Mesendoderm (in vitro differentiated cells): Measurements from ENCODE around the gene THAP12.
A peak's percentile ranks its signal among the peaks of the same experiment; 100 is the strongest.
"Not testable (repeated sequence)": the region's sequence is repeated elsewhere in the genome, so short reads cannot be mapped to it uniquely, and the experiment has no call there.

Source experiments
- DNase-seq: peaks from one replicate; pipeline ENCODE4 v3.0.0; 2013
- H2AK5ac ChIP-seq: 2 replicates; pipeline ENCODE4 v1.6.1; 2013; ENCODE audit warnings: low read length, inconsistent platforms
- H2BK120ac ChIP-seq: 2 replicates; pipeline ENCODE4 v1.6.1; 2013; ENCODE audit warnings: low read depth, mild to moderate bottlenecking, low read length, moderate library complexity, mixed read lengths
- H2BK15ac ChIP-seq: replicated peaks from 2 replicates; pipeline ENCODE4 v1.6.1; 2013; ENCODE audit warnings: low read depth, mild to moderate bottlenecking, moderate library complexity
- H2BK5ac ChIP-seq: 2 replicates; pipeline ENCODE4 v1.6.1; 2013; ENCODE audit warnings: low read length, inconsistent platforms
- H3K18ac ChIP-seq: 2 replicates; pipeline ENCODE4 v1.6.1; 2013; ENCODE audit warnings: mild to moderate bottlenecking, low read length, mixed read lengths
- H3K23ac ChIP-seq: one replicate; pipeline ENCODE4 v1.6.1; 2013; ENCODE audit warnings: low read length
- H3K27ac ChIP-seq: 2 replicates; pipeline ENCODE4 v1.5.1; 2013; ENCODE audit warnings: low read depth, mild to moderate bottlenecking, inconsistent platforms, low read length, moderate library complexity
- H3K27me3 ChIP-seq: 2 replicates; pipeline ENCODE4 v1.6.1; 2013; ENCODE audit warnings: low read length, control low read depth, mild to moderate bottlenecking, inconsistent platforms; ENCODE audit not compliant: insufficient read depth, poor library complexity
- H3K36me3 ChIP-seq: 2 replicates; pipeline ENCODE4 v1.6.1; 2013; ENCODE audit warnings: low read length, inconsistent platforms; ENCODE audit not compliant: control insufficient read depth, insufficient read depth
- H3K4ac ChIP-seq: one replicate; pipeline ENCODE4 v1.6.1; 2013; ENCODE audit warnings: low read depth, mild to moderate bottlenecking, low read length, moderate library complexity
- H3K4me1 ChIP-seq: 2 replicates; pipeline ENCODE4 v1.6.1; 2013; ENCODE audit warnings: low read depth, low read length, inconsistent platforms; ENCODE audit not compliant: control insufficient read depth
- H3K4me2 ChIP-seq: 2 replicates; pipeline ENCODE4 v1.6.1; 2013; ENCODE audit warnings: low read length
- H3K4me3 ChIP-seq: 2 replicates; pipeline ENCODE4 v1.5.1; 2013; ENCODE audit warnings: mild to moderate bottlenecking, low read length
- H3K56ac ChIP-seq: one replicate; pipeline ENCODE4 v1.6.1; 2013; ENCODE audit warnings: low read length
- H3K79me1 ChIP-seq: 2 replicates; pipeline ENCODE4 v1.6.1; 2013; ENCODE audit warnings: low read length, inconsistent platforms
- H3K79me2 ChIP-seq: 2 replicates; pipeline ENCODE4 v1.6.1; 2013; ENCODE audit warnings: mild to moderate bottlenecking, low read length; ENCODE audit not compliant: control insufficient read depth, insufficient read depth
- H3K9ac ChIP-seq: 2 replicates; pipeline ENCODE4 v1.6.1; 2013; ENCODE audit warnings: low read length, inconsistent platforms
- H4K5ac ChIP-seq: one replicate; pipeline ENCODE4 v1.6.1; 2013; ENCODE audit warnings: low read length
- H4K8ac ChIP-seq: one replicate; pipeline ENCODE4 v1.6.1; 2013; ENCODE audit warnings: low read depth, mild to moderate bottlenecking, control low read depth, low read length, moderate library complexity
- whole genome bisulfite sequencing: extraction: QIAGEN DNeasy Blood & Tissue Kit; methylation state at CpG from one replicate; pipeline ENCODE4 v1.1.7; 2013; ENCODE audit warnings: low lambda C conversion rate, missing lambda C conversion rate; ENCODE audit not compliant: insufficient coverage; ENCODE audit errors: extremely low coverage; 5-methylcytosine and 5-hydroxymethylcytosine counted together

The THAP12 gene

DNA sequence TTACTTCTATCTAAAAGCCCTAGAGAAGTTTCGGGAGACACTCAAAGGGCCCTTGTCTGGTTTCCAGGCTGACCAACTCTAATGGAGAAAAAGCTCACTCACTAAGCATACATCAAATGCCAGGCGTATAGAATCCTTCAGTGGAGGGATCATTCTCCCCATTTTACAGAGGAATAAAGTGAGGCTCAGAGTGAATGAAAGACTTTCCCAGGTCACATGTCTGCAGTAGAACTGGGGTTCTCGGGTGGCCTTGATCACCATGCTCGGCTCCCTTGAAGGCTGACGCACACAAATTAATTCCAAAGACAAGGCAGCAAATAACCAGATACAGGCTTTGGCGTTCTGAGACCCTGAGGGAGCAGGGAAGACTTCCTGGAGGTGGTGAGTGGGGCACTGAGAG lies 60.0 kb downstream of the THAP12 start:
- no peak overlapping the region for H3K56ac ChIP-seq
- H2AK5ac ChIP-seq, result no peak overlapping the region
- no peak overlapping the region for H2BK15ac ChIP-seq
- H3K27me3 ChIP-seq, result peaks cover 16% of the 10 kb centered on the region
- H2BK120ac ChIP-seq, result no peak overlapping the region
- H4K8ac ChIP-seq, result no peak overlapping the region
- no peak overlapping the region for H2BK5ac ChIP-seq
- no peaks in the 10 kb centered on the region for H3K79me1 ChIP-seq
- H3K4me2 ChIP-seq, result no peak overlapping the region
- no CpG with 5 or more reads among the region's 6 CpGs for WGBS
- H3K4ac ChIP-seq, result no peak overlapping the region
- no peak overlapping the region for H3K9ac ChIP-seq
- no peak overlapping the region for H3K4me3 ChIP-seq
- DNase-seq, result no peak
- no peak overlapping the region for H3K27ac ChIP-seq
- no peak overlapping the region for H4K5ac ChIP-seq
- no peak overlapping the region for H3K23ac ChIP-seq
- no peak overlapping the region for H3K18ac ChIP-seq
- H3K4me1 ChIP-seq, result no peaks in the 10 kb centered on the region
- no peaks in the 10 kb centered on the region for H3K36me3 ChIP-seq
- H3K79me2 ChIP-seq, result no peaks in the 10 kb centered on the region

GRCh38 chr11:76319798-76320197 lies 61.1 kb downstream of the THAP12 start:
- peaks cover 16% of the 10 kb centered on the region for H3K27me3 ChIP-seq
- WGBS, result no CpG with 5 or more reads among the region's 5 CpGs
- not testable (repeated sequence) for H3K4me3 ChIP-seq

DNA sequence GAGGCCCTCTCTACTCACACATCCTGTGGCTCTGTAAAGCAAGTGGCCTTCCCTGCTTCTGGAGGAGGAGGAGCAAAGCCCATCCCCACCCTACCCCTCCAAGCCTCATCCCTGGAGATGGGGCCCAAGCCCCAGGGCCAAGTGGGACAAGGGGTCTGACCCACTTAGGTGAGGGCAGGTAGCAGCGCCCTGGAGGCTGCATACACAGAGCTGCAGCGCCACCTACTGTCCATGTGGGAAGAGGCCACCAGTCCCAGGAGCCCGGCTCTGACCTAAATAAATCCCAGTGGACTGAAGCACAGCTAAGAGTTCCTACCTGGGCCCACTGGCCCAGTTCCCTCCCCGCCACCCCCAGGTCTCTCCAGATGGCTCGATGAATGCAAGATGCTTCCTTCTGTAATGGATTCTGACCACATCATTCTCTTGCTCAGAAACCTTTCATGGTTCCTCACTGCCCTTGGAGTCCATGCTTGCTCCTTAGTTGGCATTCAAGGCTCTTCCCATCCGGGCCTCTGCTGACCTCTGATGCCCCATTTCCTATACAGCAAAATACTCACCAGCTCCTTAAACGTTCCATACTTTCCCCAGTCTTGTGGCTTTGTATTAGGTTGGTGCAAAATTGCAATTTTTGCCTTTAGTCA lies 62.1 kb downstream of the THAP12 start:
- Histone ChIP-seq H3K79me1 (no peaks in the 10 kb centered on the region), H4K8ac (no peak overlapping the region), H3K4me3 (no peak overlapping the region), H3K18ac (no peak overlapping the region), H3K4me1 (no peaks in the 10 kb centered on the region), H3K9ac (no peak overlapping the region), H3K23ac (no peak overlapping the region), H3K27ac (no peak overlapping the region), H2AK5ac (no peak overlapping the region), H3K56ac (no peak overlapping the region), H3K4me2 (no peak overlapping the region), H2BK120ac (no peak overlapping the region), H4K5ac (no peak overlapping the region), H2BK15ac (no peak overlapping the region), H3K79me2 (no peaks in the 10 kb centered on the region), H3K27me3 (peaks cover 16% of the 10 kb centered on the region), H3K4ac (no peak overlapping the region), H3K36me3 (no peaks in the 10 kb centered on the region), H2BK5ac (no peak overlapping the region)
- WGBS, result no CpG with 5 or more reads among the region's 7 CpGs
- DNase-seq, result peak; percentile 82

More at GRCh38 chr11:76319798-76320197, 61.1 kb downstream of the THAP12 start:
- not testable (repeated sequence) for H3K36me3 ChIP-seq, DNase-seq, H3K4ac ChIP-seq, H3K56ac ChIP-seq, H3K23ac ChIP-seq, H3K79me1 ChIP-seq, H3K27ac ChIP-seq, H3K9ac ChIP-seq, H3K4me1 ChIP-seq, H3K18ac ChIP-seq, H4K5ac ChIP-seq, H2BK15ac ChIP-seq, H4K8ac ChIP-seq, H2BK120ac ChIP-seq, H3K79me2 ChIP-seq, H2AK5ac ChIP-seq, H3K4me2 ChIP-seq, H2BK5ac ChIP-seq

- H3K79me1 ChIP-seq, result no peaks in the 10 kb centered on the region
- no peaks in the 10 kb centered on the region for H3K79me2 ChIP-seq
Observed at GRCh38 chr11:76317296-76317695, 63.6 kb downstream of the THAP12 start.

DNA sequence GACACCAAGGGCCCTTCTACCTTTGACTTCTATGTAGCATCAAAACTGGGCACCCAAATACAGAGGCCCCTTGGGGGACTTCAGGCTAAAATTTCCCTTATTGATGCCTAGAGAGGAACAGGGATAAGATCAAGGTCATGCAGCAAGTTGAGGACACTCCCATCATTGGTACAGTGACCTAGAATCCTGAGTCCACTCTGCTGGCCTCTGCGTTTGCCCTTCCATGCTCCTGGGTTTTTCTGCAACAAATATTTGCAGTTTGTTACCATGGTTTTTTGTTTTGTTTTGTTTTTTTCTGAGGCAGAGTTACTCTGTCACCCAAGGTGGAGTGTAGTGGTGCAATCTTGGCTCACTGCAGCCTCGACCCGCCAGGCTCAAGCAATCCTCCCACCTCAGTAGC lies 64.2 kb downstream of the THAP12 start:
- Histone ChIP-seq H3K4me1 (no peaks in the 10 kb centered on the region), H3K4me2 (no peak overlapping the region), H2AK5ac (no peak overlapping the region), H3K4me3 (no peak overlapping the region), H3K56ac (no peak overlapping the region), H3K79me1 (no peaks in the 10 kb centered on the region), H3K36me3 (no peaks in the 10 kb centered on the region), H3K4ac (no peak overlapping the region), H2BK15ac (no peak overlapping the region), H3K27me3 (peaks cover 12% of the 10 kb centered on the region), H4K8ac (no peak overlapping the region), H3K27ac (no peak overlapping the region), H3K18ac (no peak overlapping the region), H2BK120ac (no peak overlapping the region), H4K5ac (no peak overlapping the region), H3K79me2 (no peaks in the 10 kb centered on the region), H3K23ac (no peak overlapping the region), H3K9ac (no peak overlapping the region), H2BK5ac (no peak overlapping the region)
- WGBS, result no CpG with 5 or more reads among the region's 3 CpGs
- no peak for DNase-seq

More at GRCh38 chr11:76317296-76317695, 63.6 kb downstream of the THAP12 start:
- Histone ChIP-seq H2BK120ac (no peak overlapping the region), H3K36me3 (no peaks in the 10 kb centered on the region), H4K5ac (no peak overlapping the region), H2BK15ac (no peak overlapping the region), H3K4me1 (no peaks in the 10 kb centered on the region), H3K27ac (no peak overlapping the region), H3K4me2 (no peak overlapping the region), H3K23ac (no peak overlapping the region), H4K8ac (no peak overlapping the region), H3K9ac (no peak overlapping the region), H3K56ac (no peak overlapping the region), H2BK5ac (no peak overlapping the region), H3K18ac (no peak overlapping the region), H2AK5ac (no peak overlapping the region), H3K27me3 (peaks cover 16% of the 10 kb centered on the region), H3K4me3 (no peak overlapping the region), H3K4ac (no peak overlapping the region)
- whole genome bisulfite sequencing, result no CpG with 5 or more reads among the region's 3 CpGs
- no peak for DNase-seq
